HG02885 (cell line): ENCODE measurements around the gene KCNMA1.
"Not testable (repeated sequence)": the region's sequence is repeated elsewhere in the genome, so short reads cannot be mapped to it uniquely, and the experiment has no call there.

Experiments used
- ATAC-seq: cut with Tn5 transposase; IDR thresholded peaks from one replicate; pipeline ENCODE4 v1.9.1; 2021; ENCODE audit warnings: mild to moderate bottlenecking; ENCODE audit not compliant: unreplicated experiment, poor library complexity

Gene KCNMA1

GRCh38 chr10:77637532-77638320 lies at the start of gene KCNMA1:
Gene KCNMA1 (minus strand): TSS chr10:77637808.
- ATAC-seq = no peak

- ATAC-seq = no peak
Measured at GRCh38 chr10:77686650-77687417, 49.2 kb upstream of the KCNMA1 start.

- no peak for ATAC-seq
Measured at GRCh38 chr10:77686096-77686495, 48.5 kb upstream of the KCNMA1 start.

GRCh38 chr10:77685432-77685831 lies 47.8 kb upstream of the KCNMA1 start:
- no peak for ATAC-seq

- ATAC-seq = not testable (repeated sequence)
Measured at GRCh38 chr10:77683088-77683432, 45.5 kb upstream of the KCNMA1 start.

- ATAC-seq = no peak
Measured at GRCh38 chr10:77682393-77683087, 44.9 kb upstream of the KCNMA1 start.

GRCh38 chr10:77681839-77682238 lies 44.2 kb upstream of the KCNMA1 start:
- ATAC-seq = no peak

GRCh38 chr10:77680811-77681210 lies 43.2 kb upstream of the KCNMA1 start:
- ATAC-seq = no peak

GRCh38 chr10:77680065-77680464 lies 42.5 kb upstream of the KCNMA1 start:
- ATAC-seq = no peak

GRCh38 chr10:77679217-77679616 lies 41.6 kb upstream of the KCNMA1 start:
- no peak for ATAC-seq

GRCh38 chr10:77678146-77678545 lies 40.5 kb upstream of the KCNMA1 start:
- ATAC-seq = no peak

- ATAC-seq = no peak
Measured at GRCh38 chr10:77675347-77675746, 37.7 kb upstream of the KCNMA1 start.

- no peak for ATAC-seq
Measured at GRCh38 chr10:77673515-77674140, 36.0 kb upstream of the KCNMA1 start.

GRCh38 chr10:77673101-77673500 lies 35.5 kb upstream of the KCNMA1 start:
- ATAC-seq = no peak

GRCh38 chr10:77671594-77672252 lies 34.1 kb upstream of the KCNMA1 start:
- ATAC-seq = no peak

GRCh38 chr10:77670817-77671443 lies 33.3 kb upstream of the KCNMA1 start:
- ATAC-seq = no peak

GRCh38 chr10:77669892-77670291 lies 32.3 kb upstream of the KCNMA1 start:
- ATAC-seq = no peak

GRCh38 chr10:77667426-77668324 lies 30.1 kb upstream of the KCNMA1 start:
- no peak for ATAC-seq

- no peak for ATAC-seq
Measured at GRCh38 chr10:77666821-77667220, 29.2 kb upstream of the KCNMA1 start.
